ENCODE data around the gene PROS1. TPM values are rescaled to one million over a fixed set of nuclear protein-coding genes. Genes with fewer than 3 reads are reported as not detected.

Gene PROS1
- total RNA-seq (33.0 and 48.8 TPM in 2 replicates), polyA plus RNA-seq (20.7 and 30.2 TPM in 2 replicates), polyA minus RNA-seq (ENCODE audit: low replicate concordance) (1.3 TPM in 1 of 2 replicates, not detected in the other)
- polyA plus RNA-seq (2012): 15.2 and 19.7 TPM in 2 replicates

GRCh38 chr3:93973131-93974126 is at the start of gene PROS1:
TSS of gene PROS1 (minus strand) at chr3:93973896. CDS start at chr3:93973749, 147 bp downstream.
- Histone ChIP-seq H3K27me3 (ENCODE audit: control insufficient read depth, insufficient read depth, low read length) (no peaks in the 10 kb centered on the region), H3K4me2 (ENCODE audit: extremely low read depth, insufficient read depth, low read length) (peak within 1 kb of the TSS; percentile 89), H3K27ac (ENCODE audit: insufficient read depth, low read length) (peak within 1 kb of the TSS; percentile 95), H3K9me3 (ENCODE audit: control insufficient read depth, insufficient read depth, low read depth, low read length) (no peaks in the 10 kb centered on the region), H2AFZ (ENCODE audit: low read length) (peak within 1 kb of the TSS; percentile 99), H4K20me1 (ENCODE audit: control insufficient read depth, extremely low read depth, insufficient read depth, low read length) (no peaks in the 10 kb centered on the region), H3K36me3 (ENCODE audit: control insufficient read depth, insufficient read depth, low read length) (no peaks in the 10 kb centered on the region), H3K79me2 (ENCODE audit: control insufficient read depth, insufficient read depth, low read length) (no peaks in the 10 kb centered on the region), H3K4me3 (replicated peaks in 1 of 4; ENCODE audit: control extremely low read depth in 1 of 4, insufficient read depth in 1 of 4, low read depth in 3 of 4, low read length in 4 of 4) (peak within 1 kb of the TSS; percentile 41 to 95 (median 60)), H3K4me1 (ENCODE audit: control insufficient read depth, extremely low read depth, insufficient read depth, low read length) (peaks cover 4% of the 10 kb centered on the region), H3K9ac (ENCODE audit: insufficient read depth, low read length) (peak within 1 kb of the TSS; percentile 80)
- TF ChIP-seq, protein P1, sequence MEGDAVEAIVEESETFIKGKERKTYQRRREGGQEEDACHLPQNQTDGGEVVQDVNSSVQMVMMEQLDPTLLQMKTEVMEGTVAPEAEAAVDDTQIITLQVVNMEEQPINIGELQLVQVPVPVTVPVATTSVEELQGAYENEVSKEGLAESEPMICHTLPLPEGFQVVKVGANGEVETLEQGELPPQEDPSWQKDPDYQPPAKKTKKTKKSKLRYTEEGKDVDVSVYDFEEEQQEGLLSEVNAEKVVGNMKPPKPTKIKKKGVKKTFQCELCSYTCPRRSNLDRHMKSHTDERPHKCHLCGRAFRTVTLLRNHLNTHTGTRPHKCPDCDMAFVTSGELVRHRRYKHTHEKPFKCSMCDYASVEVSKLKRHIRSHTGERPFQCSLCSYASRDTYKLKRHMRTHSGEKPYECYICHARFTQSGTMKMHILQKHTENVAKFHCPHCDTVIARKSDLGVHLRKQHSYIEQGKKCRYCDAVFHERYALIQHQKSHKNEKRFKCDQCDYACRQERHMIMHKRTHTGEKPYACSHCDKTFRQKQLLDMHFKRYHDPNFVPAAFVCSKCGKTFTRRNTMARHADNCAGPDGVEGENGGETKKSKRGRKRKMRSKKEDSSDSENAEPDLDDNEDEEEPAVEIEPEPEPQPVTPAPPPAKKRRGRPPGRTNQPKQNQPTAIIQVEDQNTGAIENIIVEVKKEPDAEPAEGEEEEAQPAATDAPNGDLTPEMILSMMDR (conservative IDR thresholded peaks at IDR 0.05 in 1 of 2, IDR thresholded peaks at IDR 0.05 in 1 of 2; ENCODE audit: low read depth in 1 of 2, low read length in 2 of 2): no peak
- no peak for TF ChIP-seq EZH2 (IDR thresholded peaks at IDR 0.05; ENCODE audit: low read length, missing control alignments)
- peak; percentile 79 to 88 for DNase-seq (ENCODE audit: low read depth in 2 of 2)

GRCh38 chr3:94020293-94020692 is 46.6 kb upstream of the PROS1 start:
- no peak overlapping the region for H3K9ac ChIP-seq (ENCODE audit: insufficient read depth, low read length)
- H3K79me2 ChIP-seq (ENCODE audit: control insufficient read depth, insufficient read depth, low read length): no peaks in the 10 kb centered on the region
- H3K27ac ChIP-seq (ENCODE audit: insufficient read depth, low read length): no peak overlapping the region
- H3K4me2 ChIP-seq (ENCODE audit: extremely low read depth, insufficient read depth, low read length): no peak overlapping the region
- no peaks in the 10 kb centered on the region for H3K4me1 ChIP-seq (ENCODE audit: control insufficient read depth, extremely low read depth, insufficient read depth, low read length)
- TF ChIP-seq, protein P1 (conservative IDR thresholded peaks at IDR 0.05 in 1 of 2, IDR thresholded peaks at IDR 0.05 in 1 of 2; ENCODE audit: low read depth in 1 of 2, low read length in 2 of 2): no peak
- TF ChIP-seq EZH2 (IDR thresholded peaks at IDR 0.05; ENCODE audit: low read length, missing control alignments): no peak
- H4K20me1 ChIP-seq (ENCODE audit: control insufficient read depth, extremely low read depth, insufficient read depth, low read length): no peaks in the 10 kb centered on the region
- no peak for DNase-seq (ENCODE audit: low read depth in 2 of 2)
- no peaks in the 10 kb centered on the region for H3K27me3 ChIP-seq (ENCODE audit: control insufficient read depth, insufficient read depth, low read length)
- no peak overlapping the region for H2AFZ ChIP-seq (ENCODE audit: low read length)
- no peaks in the 10 kb centered on the region for H3K36me3 ChIP-seq (ENCODE audit: control insufficient read depth, insufficient read depth, low read length)
- no peaks in the 10 kb centered on the region for H3K9me3 ChIP-seq (ENCODE audit: control insufficient read depth, insufficient read depth, low read depth, low read length)
- no peak overlapping the region for H3K4me3 ChIP-seq (replicated peaks in 1 of 4; ENCODE audit: control extremely low read depth in 1 of 4, insufficient read depth in 1 of 4, low read depth in 3 of 4, low read length in 4 of 4)

DNA sequence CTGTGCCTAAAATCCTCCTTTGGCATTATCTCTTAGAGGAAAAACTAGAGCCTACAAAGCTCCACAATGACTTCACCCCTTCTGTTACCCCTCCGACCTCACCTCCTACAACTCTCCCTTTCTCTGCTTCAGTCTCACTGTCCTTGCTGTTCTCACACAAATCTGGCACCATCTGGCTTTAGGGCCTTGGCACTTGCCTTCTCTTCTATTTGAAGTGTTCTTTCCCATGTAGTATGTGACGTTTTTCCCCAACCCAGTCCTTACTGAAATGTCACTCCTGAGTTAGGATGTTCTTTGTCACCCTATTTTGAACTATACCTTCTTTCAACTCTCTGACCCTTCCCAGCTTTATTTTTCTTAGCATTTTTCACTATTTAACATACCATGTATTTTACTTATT is 46.0 kb upstream of the PROS1 start:
- no peaks in the 10 kb centered on the region for H3K36me3 ChIP-seq (ENCODE audit: control insufficient read depth, insufficient read depth, low read length)
- no peaks in the 10 kb centered on the region for H3K4me1 ChIP-seq (ENCODE audit: control insufficient read depth, extremely low read depth, insufficient read depth, low read length)
- H3K27me3 ChIP-seq (ENCODE audit: control insufficient read depth, insufficient read depth, low read length): no peaks in the 10 kb centered on the region
- no peaks in the 10 kb centered on the region for H3K79me2 ChIP-seq (ENCODE audit: control insufficient read depth, insufficient read depth, low read length)
- no peak overlapping the region for H3K4me3 ChIP-seq (replicated peaks in 1 of 4; ENCODE audit: control extremely low read depth in 1 of 4, insufficient read depth in 1 of 4, low read depth in 3 of 4, low read length in 4 of 4)
- H3K9ac ChIP-seq (ENCODE audit: insufficient read depth, low read length): no peak overlapping the region
- no peak for TF ChIP-seq EZH2 (IDR thresholded peaks at IDR 0.05; ENCODE audit: low read length, missing control alignments)
- TF ChIP-seq, protein P1 (conservative IDR thresholded peaks at IDR 0.05 in 1 of 2, IDR thresholded peaks at IDR 0.05 in 1 of 2; ENCODE audit: low read depth in 1 of 2, low read length in 2 of 2): no peak
- no peak overlapping the region for H3K4me2 ChIP-seq (ENCODE audit: extremely low read depth, insufficient read depth, low read length)
- H4K20me1 ChIP-seq (ENCODE audit: control insufficient read depth, extremely low read depth, insufficient read depth, low read length): no peaks in the 10 kb centered on the region
- H3K9me3 ChIP-seq (ENCODE audit: control insufficient read depth, insufficient read depth, low read depth, low read length): no peaks in the 10 kb centered on the region
- no peak overlapping the region for H2AFZ ChIP-seq (ENCODE audit: low read length)
- H3K27ac ChIP-seq (ENCODE audit: insufficient read depth, low read length): no peak overlapping the region
- no peak for DNase-seq (ENCODE audit: low read depth in 2 of 2)

Measured in fibroblast of lung (primary cell).